Stimulated activated effector memory CD8-positive, alpha-beta T cell treated with anti-CD3 and anti-CD28 coated beads, Interleukin-12 subunit alpha, Interleukin-12 subunit beta, amount 100 ng/mL, for 72 hours (primary cell): ENCODE results near the gene LRRC4.

Experiments
- ATAC-seq: fragments of 150-1000 bp; cut with Tn5 transposase; 2 replicates; pipeline ENCODE4 v1.10.0; 2021
- DNase-seq, 2 donors: peaks; one replicate each; pipeline ENCODE4 v3.0.0; 2021 to 2022; ENCODE audit warnings: low spot score in 2 of 2
- H3K27ac Mint-ChIP-seq: one replicate; pipeline ENCODE4 v1.8.0; 2022; ENCODE audit warnings: mild to moderate bottlenecking, mixed read lengths
- H3K36me3 Mint-ChIP-seq: one replicate; pipeline ENCODE4 v1.8.0; 2022; ENCODE audit warnings: mild to moderate bottlenecking, mixed read lengths
- H3K4me1 Mint-ChIP-seq: one replicate; pipeline ENCODE4 v1.8.0; 2022; ENCODE audit warnings: mixed read lengths
- H3K4me3 Mint-ChIP-seq: one replicate; pipeline ENCODE4 v1.8.0; 2022; ENCODE audit warnings: mild to moderate bottlenecking, mixed read lengths
- H3K9me3 Mint-ChIP-seq: one replicate; pipeline ENCODE4 v1.8.0; 2022; ENCODE audit warnings: mixed read lengths

The LRRC4 gene

DNA sequence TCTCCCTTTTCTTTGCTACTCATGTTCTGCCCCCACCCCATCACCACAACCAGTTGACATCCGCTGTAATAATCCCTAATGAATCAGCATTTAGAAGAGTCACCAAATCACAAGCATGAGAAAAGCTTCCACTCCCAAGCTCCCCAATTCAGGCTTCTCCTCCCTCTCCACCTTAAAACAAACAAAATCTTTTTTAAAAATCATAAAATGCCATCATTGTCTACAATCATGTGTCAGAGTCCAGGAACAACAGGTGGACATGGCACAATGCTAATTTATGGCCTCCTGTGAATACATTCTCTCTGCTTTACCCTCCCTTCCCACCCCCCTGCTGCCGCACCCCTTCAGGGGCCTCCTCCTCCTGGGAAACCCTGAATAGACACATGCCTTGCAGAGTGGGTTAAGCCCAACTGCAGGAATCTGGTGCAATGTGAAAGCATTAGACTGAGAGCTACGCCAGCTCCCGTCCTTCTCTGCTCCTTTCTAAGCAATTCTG is 3.7 kb downstream of the LRRC4 start:
- H3K4me3 Mint-ChIP-seq: no peak overlapping the region
- ATAC-seq: no peak
- H3K36me3 Mint-ChIP-seq: peaks cover 28% of the 10 kb centered on the region
- H3K4me1 Mint-ChIP-seq: peaks cover 32% of the 10 kb centered on the region
- no peak for DNase-seq
- H3K9me3 Mint-ChIP-seq: no peaks in the 10 kb centered on the region
- no peak overlapping the region for H3K27ac Mint-ChIP-seq

DNA sequence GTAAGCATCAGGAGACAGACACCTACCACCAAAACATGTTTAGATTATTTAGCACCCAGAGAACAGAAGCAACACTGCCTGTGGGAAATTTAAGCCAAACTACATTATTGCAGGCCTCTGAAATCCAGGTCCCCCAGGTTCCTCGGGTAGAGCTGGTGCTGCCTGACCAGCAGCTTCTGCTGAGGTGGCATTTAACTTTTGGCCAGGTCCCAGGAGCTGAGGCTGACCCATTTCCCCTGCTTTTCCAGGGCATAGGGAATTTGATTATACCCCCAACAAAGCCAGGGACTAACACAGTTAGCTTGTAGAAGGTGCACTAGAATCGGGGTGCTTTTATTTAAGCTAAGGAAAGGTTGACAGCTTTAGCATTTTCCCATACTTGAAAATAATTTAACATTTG is 4.7 kb downstream of the LRRC4 start:
- peaks cover 30% of the 10 kb centered on the region for H3K36me3 Mint-ChIP-seq
- no peaks in the 10 kb centered on the region for H3K9me3 Mint-ChIP-seq
- ATAC-seq (no peak), DNase-seq (no peak)
- H3K4me1 Mint-ChIP-seq: peaks cover 28% of the 10 kb centered on the region
- no peak overlapping the region for H3K27ac Mint-ChIP-seq
- H3K4me3 Mint-ChIP-seq: no peak overlapping the region

- H3K27ac Mint-ChIP-seq: no peak overlapping the region
- no peak for ATAC-seq
- no peak for DNase-seq
- H3K4me1 Mint-ChIP-seq: peaks cover 35% of the 10 kb centered on the region
- peaks cover 38% of the 10 kb centered on the region for H3K36me3 Mint-ChIP-seq
- H3K9me3 Mint-ChIP-seq: no peaks in the 10 kb centered on the region
- H3K4me3 Mint-ChIP-seq: no peak overlapping the region
These were observed 5.4 kb downstream of the LRRC4 start for GRCh38 chr7:128025819-128026218.

GRCh38 chr7:128025380-128025779 is 5.9 kb downstream of the LRRC4 start:
- Mint-ChIP-seq H3K4me3 (no peak overlapping the region), H3K27ac (no peak overlapping the region), H3K4me1 (peaks cover 33% of the 10 kb centered on the region), H3K9me3 (no peaks in the 10 kb centered on the region), H3K36me3 (peaks cover 42% of the 10 kb centered on the region)
- DNase-seq: no peak
- ATAC-seq: no peak

DNA sequence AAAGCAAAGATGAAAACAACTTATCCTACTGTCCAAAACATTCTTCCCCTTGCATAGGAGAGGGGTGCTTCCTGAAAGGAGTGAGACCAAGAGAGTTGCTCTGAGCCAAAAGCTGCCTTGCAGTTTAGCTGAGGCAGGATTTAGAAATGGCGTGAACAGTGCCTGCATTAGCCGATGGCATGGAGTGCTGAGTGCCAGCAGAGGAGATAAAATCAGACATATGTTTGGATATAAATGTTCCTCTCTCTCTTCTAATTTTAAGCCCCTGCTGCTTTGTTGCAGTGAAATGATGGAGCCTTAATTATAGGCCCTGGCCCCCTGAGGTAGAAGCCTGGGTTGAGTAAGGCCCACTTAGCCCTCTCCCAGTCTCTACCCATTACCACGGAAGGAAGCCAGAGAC is 7.1 kb downstream of the LRRC4 start:
- Mint-ChIP-seq H3K27ac (no peak overlapping the region), H3K4me3 (no peak overlapping the region), H3K4me1 (peaks cover 21% of the 10 kb centered on the region), H3K9me3 (no peaks in the 10 kb centered on the region), H3K36me3 (peaks cover 36% of the 10 kb centered on the region)
- no peak for DNase-seq
- no peak for ATAC-seq

GRCh38 chr7:128022631-128023532 is 8.4 kb downstream of the LRRC4 start:
- peaks cover 15% of the 10 kb centered on the region for H3K4me1 Mint-ChIP-seq
- peaks cover 29% of the 10 kb centered on the region for H3K36me3 Mint-ChIP-seq
- no peaks in the 10 kb centered on the region for H3K9me3 Mint-ChIP-seq
- ATAC-seq: no peak
- no peak overlapping the region for H3K27ac Mint-ChIP-seq
- DNase-seq: no peak
- no peak overlapping the region for H3K4me3 Mint-ChIP-seq

GRCh38 chr7:128021366-128021765 is 9.9 kb downstream of the LRRC4 start:
- no peak overlapping the region for H3K27ac Mint-ChIP-seq
- ATAC-seq: peak; percentile 40
- peaks cover 34% of the 10 kb centered on the region for H3K36me3 Mint-ChIP-seq
- no peak overlapping the region for H3K4me3 Mint-ChIP-seq
- H3K4me1 Mint-ChIP-seq: peaks cover 9% of the 10 kb centered on the region
- DNase-seq: no peak
- H3K9me3 Mint-ChIP-seq: no peaks in the 10 kb centered on the region

DNA sequence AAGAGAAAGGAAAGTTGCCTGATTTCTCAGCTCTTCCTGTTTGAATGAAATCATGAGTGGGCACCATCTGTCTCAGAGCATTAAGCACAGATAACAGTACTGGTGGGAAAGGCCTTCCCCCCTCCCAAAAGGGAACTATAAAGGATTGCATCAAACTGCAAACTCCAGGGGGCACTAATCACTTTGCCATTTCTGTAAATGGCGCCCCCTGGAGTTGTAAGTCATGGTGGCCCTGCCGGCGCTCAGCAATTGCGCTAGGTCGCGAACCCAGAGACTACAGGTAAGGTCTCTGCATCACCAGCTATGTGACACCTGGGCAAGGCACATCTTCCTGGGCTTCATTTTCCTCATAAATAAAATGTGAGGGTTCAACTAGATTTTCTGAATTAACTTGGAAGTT is 11.1 kb downstream of the LRRC4 start:
- Mint-ChIP-seq H3K4me1 (peaks cover 13% of the 10 kb centered on the region), H3K27ac (no peak overlapping the region), H3K4me3 (no peak overlapping the region), H3K9me3 (no peaks in the 10 kb centered on the region), H3K36me3 (peaks cover 28% of the 10 kb centered on the region)
- DNase-seq (peak in 1 of 2 donors; percentile 53), ATAC-seq (no peak)

GRCh38 chr7:128019288-128019687 is 11.9 kb downstream of the LRRC4 start:
- no peaks in the 10 kb centered on the region for H3K9me3 Mint-ChIP-seq
- peaks cover 35% of the 10 kb centered on the region for H3K36me3 Mint-ChIP-seq
- DNase-seq: no peak
- H3K4me1 Mint-ChIP-seq: peaks cover 17% of the 10 kb centered on the region
- ATAC-seq: no peak
- H3K4me3 Mint-ChIP-seq: no peak overlapping the region
- H3K27ac Mint-ChIP-seq: peak overlapping the region; percentile 40

GRCh38 chr7:128017862-128018845 is 13.1 kb downstream of the LRRC4 start:
- peaks cover 17% of the 10 kb centered on the region for H3K4me1 Mint-ChIP-seq
- H3K36me3 Mint-ChIP-seq: peaks cover 30% of the 10 kb centered on the region
- H3K9me3 Mint-ChIP-seq: no peaks in the 10 kb centered on the region

GRCh38 chr7:128017460-128017859 is 13.8 kb downstream of the LRRC4 start:
- no peaks in the 10 kb centered on the region for H3K9me3 Mint-ChIP-seq
- ATAC-seq: no peak
- no peak overlapping the region for H3K4me3 Mint-ChIP-seq
- peaks cover 30% of the 10 kb centered on the region for H3K36me3 Mint-ChIP-seq
- no peak for DNase-seq
- H3K27ac Mint-ChIP-seq: no peak overlapping the region
- H3K4me1 Mint-ChIP-seq: peaks cover 17% of the 10 kb centered on the region

More at GRCh38 chr7:128017862-128018845, 13.1 kb downstream of the LRRC4 start:
- DNase-seq (no peak), ATAC-seq (no peak)
- no peak overlapping the region for H3K4me3 Mint-ChIP-seq
- H3K27ac Mint-ChIP-seq: peak overlapping the region; percentile 40

DNA sequence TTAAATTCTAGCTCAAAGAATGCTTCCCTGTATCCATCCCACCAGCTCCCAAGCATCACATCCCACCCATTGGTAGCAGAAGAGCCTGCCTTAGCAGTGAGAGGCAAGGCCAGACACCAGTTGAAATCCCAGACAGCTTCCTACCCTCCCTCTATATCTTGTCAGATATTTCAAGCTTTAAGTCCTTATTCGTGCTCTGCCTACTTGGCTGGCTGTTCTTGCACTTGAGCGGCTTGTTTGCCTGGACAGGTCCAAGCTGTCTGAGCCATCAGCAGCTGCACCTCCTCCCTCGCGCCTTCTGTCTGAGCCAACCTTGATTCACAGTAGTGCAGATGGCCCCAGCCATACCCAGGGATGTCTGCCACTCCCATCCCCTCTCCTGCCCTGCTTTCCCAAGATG is 16.4 kb downstream of the LRRC4 start:
- ATAC-seq (no peak), DNase-seq (no peak)
- Mint-ChIP-seq H3K36me3 (peaks cover 33% of the 10 kb centered on the region), H3K4me3 (no peak overlapping the region), H3K4me1 (peaks cover 9% of the 10 kb centered on the region), H3K9me3 (no peaks in the 10 kb centered on the region), H3K27ac (no peak overlapping the region)

GRCh38 chr7:128011131-128011661 is 20.0 kb downstream of the LRRC4 start:
- H3K27ac Mint-ChIP-seq: no peak overlapping the region
- H3K4me3 Mint-ChIP-seq: no peak overlapping the region
- no peaks in the 10 kb centered on the region for H3K9me3 Mint-ChIP-seq
- peaks cover 47% of the 10 kb centered on the region for H3K36me3 Mint-ChIP-seq
- H3K4me1 Mint-ChIP-seq: peaks cover 9% of the 10 kb centered on the region
- DNase-seq (no peak), ATAC-seq (no peak)

DNA sequence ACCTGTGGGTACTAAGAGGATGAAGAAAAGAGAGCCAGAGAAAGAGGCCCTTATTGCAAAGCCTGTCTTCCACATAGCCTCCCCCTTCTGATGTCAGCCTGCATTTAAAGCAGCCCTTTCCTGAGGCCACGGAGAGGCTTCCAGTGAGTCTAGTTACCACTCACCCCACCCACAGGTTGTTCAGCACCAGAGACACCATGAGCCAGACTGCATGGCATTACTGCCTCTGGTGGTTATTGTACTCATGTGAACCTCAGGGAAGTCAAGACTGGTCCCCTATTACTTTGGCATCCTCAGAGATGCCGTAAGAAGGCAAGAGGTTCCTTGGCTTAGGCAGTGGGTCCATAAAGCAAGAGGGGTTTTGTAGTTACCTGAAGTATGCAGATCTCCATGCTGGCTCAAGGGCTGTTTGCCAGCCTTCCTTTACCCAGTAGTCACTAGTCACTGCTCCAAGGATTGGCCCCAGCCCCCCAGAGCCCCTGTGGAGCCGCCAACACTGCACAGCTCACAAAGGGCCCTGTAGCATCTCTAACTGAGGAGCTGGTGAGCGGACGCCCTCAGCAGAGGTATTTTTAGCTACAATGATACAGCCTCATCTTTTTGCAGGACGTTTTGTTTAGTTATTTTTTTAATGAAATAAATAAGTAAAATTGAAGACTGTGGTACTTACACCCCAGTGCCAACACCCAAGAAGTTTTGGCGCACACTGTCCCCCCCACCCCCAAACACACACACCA is 20.7 kb downstream of the LRRC4 start:
- Mint-ChIP-seq H3K27ac (no peak overlapping the region), H3K4me1 (peaks cover 8% of the 10 kb centered on the region), H3K4me3 (no peak overlapping the region), H3K36me3 (peaks cover 52% of the 10 kb centered on the region), H3K9me3 (no peaks in the 10 kb centered on the region)
- ATAC-seq (peak; percentile 32), DNase-seq (no peak)
